Daoy (cell line): ENCODE data around the gene NEUROD1. TPM values are rescaled to one million over a fixed set of nuclear protein-coding genes. Genes with fewer than 3 reads are reported as not detected.

Experiments
- DNase-seq: peaks from one replicate; pipeline ENCODE4 v3.0.0-alpha.2; 2015; ENCODE audit warnings: low read depth
- total RNA-seq: library from RNA; depleted of rRNA; stranded (reverse); fragments of >200 nt; shearing (Covaris generic); gene quantifications from 2 replicates; pipeline ENCODE4 v1.2.3, GENCODE V29; 2014

The NEUROD1 gene
- total RNA-seq, 1 experiment from 2014 or later = not detected

DNA sequence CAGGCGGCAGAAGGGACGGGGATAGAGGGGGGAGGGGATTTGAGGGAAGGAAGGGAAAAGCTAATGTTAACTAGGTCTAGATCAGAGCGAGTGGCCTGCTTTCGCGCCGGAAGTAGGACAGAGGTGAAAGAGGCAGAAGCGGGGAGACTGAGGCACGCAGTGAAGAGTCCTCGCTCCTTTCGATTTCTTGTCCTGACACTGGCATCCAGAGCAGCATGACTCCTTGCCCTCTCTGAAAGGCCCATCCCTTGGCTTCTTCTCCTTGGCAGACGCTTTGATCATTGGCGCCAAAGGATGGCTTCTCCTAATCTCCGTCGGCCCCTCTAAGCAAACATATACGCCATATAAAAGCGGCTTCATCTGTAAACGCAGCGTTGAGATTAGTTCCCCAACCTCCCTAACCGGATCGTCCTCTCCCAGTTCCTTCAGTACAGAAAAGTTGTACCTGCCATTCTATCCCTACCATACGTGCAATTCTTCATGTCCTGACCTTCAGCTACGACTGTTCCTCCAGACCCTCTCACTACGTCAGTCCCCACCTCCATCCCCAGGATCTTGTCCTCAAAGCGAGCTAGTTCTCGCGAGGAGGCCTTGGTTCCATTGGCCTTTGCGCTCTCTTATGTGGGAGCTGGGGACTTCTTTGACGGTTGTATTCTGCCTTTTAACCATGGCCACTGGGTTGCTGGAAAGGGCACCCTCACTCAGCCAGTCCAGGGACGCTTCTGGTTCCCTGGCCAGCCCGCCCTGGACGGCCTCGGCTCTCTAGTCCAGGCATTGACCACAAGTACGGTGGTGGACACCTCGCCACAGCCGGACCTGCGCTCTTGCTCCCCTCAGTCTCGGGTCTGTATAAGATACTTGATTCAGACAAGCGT lies 857 bp upstream of the NEUROD1 start:
- DNase-seq = no peak

DNA sequence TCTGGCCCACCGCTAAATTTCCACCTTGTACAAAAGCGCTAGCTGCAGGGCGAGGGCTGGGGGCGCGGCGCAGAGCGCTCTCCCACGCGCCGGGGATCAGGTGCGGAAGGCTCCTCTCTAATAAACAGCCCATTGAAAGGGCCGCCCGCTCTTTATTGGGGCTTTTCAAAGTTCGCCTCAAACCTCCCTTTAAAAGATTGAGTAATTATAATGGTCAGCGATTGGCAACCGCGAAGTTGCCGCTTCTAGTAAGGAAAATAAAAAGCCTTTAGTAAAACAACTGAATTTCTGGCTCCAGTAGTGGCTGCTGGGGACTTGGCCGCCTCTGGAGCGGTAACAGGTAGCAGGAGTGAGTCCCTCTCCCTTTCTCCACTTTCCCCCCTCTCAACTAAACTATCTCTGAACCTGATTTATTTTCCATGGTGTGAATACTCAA lies 755 bp downstream of the NEUROD1 start:
- no peak for DNase-seq

DNA sequence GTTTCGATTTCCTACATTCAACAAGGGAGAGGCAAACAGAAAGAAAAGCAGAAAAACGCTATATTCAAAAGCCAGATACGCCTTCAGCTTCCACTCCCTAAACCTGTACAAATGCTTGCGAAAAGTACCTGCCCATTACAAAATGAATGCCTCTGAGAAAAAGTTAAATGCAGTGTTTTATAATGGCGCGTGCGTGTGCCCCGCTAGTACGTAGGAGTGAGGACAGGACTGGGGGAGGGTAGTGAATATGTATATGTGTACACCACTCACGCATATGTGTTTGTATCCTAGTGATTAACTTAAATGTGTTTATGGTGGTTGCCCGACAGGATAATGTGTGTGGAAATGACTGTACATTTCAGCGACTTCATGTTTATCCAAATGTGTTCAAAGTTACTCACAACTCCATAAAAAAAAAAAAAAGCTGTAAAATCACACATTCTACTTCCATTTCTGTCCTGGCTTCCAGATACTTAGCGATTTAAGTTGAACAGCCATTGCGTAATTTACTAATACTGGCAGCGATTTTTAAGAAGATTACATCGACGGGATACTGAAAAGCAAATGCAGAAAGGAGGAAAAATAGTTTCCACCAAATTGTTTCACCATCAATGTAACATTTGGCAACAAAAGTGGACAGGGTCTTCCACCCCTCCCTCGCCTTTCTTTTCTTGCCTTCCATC lies 1.3 kb downstream of the NEUROD1 start:
- DNase-seq = no peak

DNA sequence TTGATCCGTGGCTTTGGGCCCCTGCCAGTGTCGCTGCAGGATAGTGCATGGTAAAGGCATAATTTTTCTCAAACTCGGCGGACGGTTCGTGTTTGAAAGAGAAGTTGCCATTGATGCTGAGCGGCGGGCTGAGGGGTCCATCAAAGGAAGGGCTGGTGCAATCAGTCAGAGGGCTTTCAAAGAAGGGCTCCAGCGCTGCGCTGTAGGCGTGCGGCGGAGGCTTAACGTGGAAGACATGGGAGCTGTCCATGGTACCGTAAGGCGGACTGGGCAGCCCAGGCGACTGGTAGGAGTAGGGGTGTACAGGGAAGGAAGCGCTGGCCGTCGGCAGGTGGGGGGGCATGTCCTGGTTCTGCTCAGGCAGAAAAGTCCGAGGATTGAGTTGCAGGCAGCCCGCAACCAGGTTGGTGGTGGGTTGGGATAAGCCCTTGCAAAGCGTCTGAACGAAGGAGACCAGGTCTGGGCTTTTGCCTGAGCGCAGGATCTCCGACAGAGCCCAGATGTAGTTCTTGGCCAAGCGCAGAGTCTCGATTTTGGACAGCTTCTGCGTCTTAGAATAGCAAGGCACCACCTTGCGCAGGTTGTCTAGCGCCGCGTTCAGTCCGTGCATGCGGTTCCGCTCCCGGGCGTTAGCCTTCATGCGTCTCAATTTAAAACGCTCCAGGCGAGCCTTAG lies 2.3 kb downstream of the NEUROD1 start:
- DNase-seq = peak; percentile 71

DNA sequence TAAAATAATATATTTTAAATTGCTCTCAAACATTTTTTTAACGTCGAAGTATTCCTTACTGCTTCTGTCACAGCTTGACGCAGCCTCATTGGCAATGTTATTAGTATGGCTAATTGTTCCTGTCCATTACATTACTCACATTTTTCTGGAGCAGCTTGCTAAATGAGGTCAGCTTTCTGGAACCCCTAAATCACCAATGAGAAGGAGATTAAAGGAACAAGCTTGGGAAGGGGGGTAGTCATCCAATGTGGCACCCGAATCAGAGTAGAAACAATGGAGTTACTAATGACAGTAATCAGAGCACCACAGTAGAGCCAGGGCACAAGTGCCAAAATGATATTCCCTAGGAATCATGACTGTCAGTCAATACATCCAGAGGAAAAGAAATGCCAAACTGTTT lies 5.1 kb downstream of the NEUROD1 start:
- no peak for DNase-seq

DNA sequence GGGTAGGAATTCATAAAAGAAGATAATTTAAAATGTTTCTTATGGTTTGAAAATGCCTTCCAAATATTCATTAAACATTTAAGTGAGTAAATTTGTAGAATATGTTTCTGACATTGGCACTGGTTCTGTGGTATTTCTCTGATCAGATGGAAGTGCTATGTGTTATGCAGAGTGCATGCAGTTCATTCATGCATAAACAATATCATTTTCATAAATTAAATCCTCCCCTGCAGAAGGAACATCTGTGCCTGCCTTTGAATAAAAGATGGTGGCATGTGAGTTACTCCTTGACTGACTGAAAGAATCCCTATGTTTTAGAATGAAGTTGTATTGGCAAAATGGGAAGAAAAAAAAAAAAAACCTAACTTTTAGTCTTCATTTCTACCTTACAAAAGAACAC lies 5.9 kb downstream of the NEUROD1 start:
- no peak for DNase-seq

DNA sequence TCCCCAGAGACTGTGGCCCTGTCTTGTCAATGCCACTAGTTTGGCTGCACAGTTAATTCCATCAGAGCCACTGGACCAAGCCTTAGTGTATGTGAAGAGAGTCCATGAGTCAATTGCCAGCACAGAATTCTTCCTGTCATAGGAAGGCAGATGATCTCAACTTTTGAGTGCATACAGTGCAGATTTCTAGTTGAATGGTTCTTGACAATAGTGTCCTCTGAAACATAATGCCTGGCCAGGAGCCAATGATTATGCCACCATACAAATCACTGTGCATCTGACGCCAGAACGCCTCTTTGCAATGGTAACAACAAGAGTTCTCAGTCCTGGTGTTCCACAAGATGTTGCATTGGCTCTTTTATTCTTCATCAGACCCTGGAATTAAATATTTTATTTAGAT lies 7.1 kb downstream of the NEUROD1 start:
- no peak for DNase-seq

DNA sequence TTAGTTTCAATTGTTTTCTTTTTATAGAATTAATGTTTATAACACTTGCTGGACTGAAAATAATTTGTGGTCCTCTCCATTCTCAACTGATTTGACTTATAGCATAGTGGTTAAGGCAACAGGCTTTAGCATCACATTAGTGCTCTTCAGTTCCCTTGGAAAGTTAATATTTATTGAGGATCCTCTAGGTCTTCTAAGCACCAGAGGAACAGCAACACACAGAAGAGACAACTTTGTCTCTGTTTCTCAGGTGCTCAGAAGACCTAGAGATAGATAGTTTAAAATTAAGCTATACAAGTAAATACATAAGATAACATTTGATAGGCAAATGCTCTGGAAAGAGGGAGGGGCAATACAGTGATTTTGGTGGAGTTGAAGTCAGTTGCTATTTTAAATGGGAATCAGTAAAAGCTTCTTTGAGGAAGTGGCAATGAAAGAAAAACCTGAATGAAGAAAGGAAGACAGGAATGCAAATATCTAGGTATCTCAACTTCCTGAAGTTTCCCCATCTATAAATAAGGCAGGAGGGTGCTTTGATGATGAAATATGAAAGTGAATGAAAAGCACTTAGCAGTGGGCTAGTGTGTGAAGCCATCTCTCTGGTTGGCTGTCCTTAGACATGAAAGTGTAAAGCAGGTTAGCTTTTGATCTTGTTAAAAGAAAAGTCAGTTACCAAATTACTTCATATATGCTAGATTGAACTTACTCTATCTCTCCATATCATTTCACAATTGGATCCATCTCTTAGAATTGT lies 7.9 kb downstream of the NEUROD1 start:
- no peak for DNase-seq

DNA sequence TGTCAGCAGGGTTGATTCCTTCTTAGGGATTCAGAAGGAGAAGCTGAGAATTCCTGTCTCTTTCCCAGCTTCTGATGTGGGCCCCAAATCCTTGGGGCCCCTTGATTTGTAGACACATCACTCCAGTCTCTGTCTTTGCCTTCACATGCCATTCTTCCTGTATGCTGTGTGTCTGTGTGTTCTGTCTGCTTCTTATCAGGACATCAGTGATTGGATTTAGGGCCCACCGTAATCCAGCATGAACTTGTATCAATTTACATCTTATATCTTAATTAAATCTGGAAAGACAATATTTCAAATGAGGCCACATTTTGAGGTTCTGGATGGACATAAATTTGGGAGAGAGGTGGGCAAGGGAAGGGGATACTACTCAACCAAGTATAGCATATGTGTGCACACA lies 9.7 kb downstream of the NEUROD1 start:
- DNase-seq = no peak

DNA sequence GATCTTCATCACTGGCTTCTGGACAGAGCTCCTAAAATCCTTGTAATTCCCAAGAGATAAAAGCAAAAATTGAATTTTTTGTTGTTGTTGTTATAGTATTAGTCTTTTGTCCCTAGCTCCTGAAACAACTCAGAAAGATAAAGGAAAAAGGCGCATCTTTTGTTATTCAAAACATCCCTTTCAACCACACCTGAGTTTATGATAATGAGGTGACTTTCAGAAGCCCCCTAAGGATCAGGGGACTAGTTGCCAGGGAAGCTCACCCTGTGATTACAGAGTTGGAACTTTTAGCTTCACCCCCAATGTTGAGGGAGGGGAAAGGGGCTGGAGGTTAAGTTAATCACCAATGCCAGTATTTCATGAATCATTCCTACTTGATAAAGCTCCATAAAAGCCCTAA lies 13.1 kb downstream of the NEUROD1 start:
- DNase-seq = no peak

DNA sequence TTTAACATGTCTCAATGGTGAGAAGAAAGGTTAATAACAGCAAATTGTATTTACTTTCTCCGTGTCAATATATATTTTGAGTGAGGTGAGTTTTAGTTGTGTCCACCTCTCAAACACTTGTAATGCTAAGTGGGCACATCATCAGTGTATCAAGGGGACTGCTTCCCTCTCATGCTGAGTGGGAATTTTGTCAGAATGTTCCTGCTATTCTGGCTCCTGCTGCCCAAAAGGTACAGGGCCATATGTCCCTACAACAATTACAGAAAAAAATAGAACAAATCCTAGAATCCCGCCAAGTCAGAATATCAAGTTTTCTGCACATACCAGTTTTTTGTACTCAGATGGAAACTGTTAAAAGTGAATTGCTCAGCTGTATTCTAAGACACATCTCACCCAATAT lies 18.0 kb downstream of the NEUROD1 start:
- DNase-seq = no peak

DNA sequence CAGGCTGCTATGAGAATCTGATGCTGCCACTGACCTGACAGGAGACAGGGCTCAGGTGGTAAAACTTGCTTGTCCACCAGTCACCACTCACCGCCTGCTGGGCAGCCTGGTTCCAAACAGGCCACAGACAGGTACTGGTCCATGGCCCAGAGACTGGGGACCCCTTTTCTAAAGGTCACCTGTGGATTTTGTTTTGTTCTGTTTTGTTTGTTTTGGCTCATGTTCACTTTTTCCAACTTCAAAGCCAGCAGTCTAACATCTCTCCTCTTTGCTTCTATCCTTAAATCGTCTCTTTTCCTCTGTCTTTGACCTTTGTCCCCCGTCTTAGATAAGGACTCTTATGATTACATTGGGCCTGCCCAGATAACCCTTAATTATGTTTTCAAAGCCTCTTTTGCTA lies 20.1 kb downstream of the NEUROD1 start:
- DNase-seq = no peak

DNA sequence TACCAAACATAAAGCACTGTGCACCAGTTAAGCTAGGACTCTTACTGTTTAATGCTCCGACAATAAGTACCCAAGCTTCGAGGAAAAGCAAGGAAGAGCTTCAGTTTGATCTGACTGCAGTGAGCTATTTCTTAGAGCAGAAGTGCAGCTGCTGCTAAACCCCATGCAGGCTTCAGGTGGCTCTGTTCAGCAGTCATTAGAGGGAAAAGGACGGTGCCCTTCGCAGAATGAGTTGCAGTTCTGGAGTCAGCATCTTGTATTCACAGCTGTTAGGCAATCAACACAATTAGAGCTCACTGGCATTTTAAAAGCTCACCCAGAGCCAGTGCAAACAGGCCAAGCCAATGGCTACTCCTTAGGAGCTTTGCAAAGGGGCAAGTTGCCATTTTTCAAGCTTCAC lies 21.9 kb downstream of the NEUROD1 start:
- DNase-seq = no peak

DNA sequence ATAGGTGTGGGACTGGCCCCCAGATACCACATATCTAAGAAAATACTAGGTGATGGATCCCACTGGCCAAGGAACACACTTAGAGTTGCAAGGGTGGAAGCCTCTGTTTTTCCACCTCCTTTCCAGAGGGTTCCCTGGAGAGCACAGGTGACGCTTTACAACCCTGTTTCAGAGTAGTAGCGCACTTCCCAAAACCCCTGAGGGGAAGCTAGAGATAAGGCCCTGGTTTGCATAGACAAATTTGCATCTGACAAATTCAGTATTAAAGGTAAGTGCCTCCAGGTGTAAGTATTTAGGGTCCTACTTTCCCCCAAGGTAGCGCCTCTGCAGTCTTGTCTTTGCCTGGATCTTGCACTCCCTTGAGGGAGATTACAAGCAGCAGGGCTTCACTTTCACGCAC lies 22.9 kb downstream of the NEUROD1 start:
- no peak for DNase-seq

DNA sequence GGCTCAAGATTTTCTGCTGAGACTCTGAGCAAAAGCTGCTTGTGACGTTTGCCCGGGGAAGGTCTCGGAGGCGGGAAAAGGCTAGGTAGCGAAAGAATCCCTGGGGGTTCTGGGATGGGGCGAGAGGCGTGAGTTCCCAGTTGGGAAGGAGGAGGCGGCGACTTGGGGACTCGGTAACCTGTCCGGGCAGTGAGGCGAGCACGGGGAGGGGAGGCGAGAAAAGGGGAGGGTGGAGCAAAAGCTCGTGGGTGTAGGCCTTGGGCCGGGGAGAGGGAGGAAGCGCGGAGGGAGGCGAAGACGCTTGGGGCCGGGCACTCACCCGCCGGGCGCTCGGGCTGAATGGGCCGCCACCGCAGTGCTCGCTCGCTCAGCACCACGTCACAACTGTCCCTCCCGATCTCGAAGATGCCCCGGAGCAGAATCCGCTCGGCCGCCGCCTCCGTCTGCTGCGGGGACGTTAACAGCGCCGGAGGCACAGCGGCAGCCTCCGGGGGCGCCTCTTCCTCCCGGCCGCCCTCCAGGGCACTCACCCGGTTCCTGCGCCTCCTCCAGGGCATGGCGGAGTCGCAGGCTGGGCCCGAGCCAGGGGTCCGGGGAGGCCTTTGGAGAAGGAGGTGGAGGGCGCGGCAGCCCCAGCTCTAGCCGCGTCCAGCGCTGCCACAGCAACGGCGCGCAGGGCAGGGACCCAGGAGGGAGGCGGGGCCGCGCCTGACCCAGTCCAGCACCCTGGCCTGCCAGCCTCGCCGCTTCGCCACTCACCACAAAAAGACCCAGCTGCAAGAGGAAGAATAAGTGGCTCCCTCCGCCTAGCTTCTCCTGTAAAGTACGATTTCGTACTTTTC lies 23.6 kb downstream of the NEUROD1 start, which contains the start of gene CERKL:
Gene CERKL, minus strand, starts transcription at position 656 of the 842 bp plus-strand sequence. Its CDS starts 99 bp downstream, at position 557.
- peak; percentile 59 for DNase-seq

DNA sequence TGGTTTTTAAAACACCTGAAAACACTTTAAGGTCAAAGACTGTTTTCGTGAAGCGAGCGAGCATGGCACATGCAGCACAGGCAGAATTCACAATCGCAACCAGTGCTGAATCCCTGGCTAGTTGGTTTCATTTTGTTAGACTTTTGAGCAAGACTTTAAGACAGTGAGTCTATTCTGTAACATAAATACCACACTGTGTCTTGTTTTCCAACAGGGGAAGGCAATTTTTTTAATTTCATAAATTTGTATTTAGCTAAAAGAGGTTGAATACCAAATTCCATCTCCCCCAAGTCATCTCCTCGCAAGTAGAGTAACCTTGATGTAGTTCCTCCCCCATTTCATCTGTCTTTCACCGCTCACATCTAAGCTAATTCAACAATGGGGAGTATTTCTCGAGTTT lies 24.8 kb downstream of the NEUROD1 start:
- no peak for DNase-seq

DNA sequence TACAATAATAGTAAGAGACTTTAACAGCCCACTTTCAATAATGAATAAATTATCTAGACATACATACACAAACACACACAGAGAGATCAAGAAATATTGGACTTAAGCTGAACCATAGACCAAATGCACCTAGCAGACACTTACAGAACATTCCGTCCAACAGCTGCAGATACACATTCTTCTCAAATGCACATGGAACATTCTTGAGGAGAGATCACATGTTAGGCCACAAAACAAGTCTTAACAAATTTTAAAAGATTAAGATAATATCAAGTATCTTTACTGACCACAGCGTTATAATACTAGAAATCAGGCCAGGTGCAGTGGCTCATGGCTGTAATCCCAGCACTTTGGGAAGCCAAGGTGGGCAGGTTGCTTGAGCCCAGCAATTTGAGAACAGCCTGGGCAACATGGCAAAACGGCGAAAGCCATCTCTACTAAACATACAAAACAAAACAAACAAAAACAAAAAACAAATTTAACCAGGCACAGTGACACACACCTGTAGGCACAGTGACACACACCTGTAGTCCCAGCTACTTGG lies 30.8 kb downstream of the NEUROD1 start:
- DNase-seq = no peak

DNA sequence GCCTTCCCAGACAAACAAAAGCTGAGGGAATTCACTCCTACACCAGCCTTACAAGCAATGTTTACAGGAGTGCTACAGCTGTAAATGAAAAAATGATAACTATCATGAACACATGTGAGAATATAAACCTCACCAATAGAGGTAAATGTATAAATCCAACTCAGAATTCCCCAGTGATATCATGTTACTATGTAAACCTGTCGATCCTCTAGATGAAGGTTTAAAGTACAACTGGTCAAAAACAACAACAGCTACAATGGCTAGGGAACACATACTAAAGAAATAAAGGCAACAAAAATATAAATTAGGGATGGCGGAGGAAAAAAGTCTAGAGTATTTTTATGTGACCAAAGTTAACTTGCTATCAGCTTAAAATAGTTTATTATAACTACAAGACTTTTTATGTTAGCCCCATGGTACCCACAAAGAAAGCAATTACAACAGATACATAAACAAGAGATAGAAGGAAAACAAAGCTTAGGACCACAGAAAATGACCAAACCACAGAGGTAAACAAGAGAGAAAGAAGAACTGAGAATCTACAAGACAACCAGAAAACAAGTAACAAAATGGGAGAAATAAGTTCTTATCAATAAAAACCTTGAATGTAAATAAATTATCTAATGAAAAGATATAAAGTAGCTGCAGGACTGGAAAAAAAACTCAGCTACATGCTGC lies 31.7 kb downstream of the NEUROD1 start:
- DNase-seq = no peak

DNA sequence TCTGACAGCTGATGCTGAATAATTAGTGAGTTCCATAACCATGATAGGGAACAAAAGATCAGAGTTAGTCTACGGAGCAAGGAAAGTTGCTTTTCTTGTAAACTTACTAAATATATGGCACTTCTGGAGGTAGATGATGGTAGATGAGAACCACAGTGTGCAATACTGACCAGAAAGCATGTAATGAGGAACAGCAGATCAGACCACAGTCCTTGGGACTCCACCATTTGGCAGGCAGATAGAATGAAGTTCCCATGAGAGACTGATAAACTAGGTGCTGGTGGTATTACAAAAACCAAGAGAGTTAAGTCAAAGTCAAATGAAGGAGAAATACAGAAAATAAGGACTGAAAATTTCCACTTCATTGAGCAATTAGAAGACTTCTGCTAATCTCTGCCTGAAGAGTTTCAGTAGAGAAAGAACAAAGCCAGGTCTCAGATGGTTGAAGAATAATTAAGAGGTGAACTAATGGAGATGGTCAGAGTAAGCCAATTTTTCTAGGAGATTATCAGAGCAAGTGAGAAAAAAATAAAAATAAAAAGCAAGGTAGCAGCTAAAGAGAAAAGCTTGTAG lies 33.8 kb downstream of the NEUROD1 start:
- DNase-seq = no peak

DNA sequence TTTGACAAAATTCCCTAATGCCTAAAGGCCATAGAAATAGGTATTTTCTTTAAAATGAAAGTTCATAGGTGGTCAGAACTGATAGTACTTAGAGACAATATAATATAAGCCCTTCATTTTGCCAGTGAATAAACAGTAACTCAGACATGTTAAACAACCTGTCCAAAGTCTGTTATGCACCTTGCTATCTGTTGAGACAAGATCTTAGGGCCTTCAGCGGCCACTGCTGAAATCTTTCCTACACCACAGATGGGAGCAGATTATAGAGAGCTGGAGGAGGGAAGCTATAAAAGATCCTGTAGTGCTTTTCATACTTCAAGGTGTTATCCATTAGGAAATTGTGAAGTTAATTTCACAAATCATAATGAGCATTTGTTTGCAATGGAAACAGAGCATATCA lies 37.2 kb downstream of the NEUROD1 start:
- DNase-seq = no peak
